HG02885 (cell line): ENCODE measurements around the gene KDM8.
"Not testable (repeated sequence)": the region's sequence is repeated elsewhere in the genome, so short reads cannot be mapped to it uniquely, and the experiment has no call there.

ENCODE experiments used
- ATAC-seq: cut with Tn5 transposase; IDR thresholded peaks from one replicate; pipeline ENCODE4 v1.9.1; 2021; ENCODE audit warnings: mild to moderate bottlenecking; ENCODE audit not compliant: unreplicated experiment, poor library complexity

KDM8 gene

DNA sequence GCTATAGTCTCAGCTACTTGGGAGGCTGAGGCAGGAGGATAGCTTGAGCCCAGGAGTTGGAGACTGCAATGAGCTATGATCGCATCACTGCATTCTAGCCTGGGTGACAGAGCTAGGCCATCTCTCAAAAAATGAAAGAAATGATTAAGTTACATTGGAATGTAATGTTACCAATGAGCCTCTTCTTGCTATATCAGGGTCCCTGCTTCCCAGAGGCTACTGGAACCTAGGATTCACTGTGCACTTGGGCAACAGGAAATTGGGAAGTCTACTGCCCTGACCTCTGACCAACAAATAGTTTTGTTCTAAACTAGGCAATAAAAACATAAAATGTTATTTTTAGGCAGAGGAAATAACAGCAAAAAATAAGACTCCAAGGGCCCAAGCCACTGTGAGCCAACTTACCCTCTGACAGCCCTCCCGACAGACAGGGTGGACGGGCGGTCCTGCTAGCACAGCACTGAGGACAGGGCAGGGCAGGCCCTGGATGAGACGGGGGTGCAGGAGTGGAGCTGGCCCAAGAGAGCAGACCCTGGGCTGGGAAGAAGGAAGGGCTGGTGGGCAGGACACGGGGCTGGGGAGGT lies 37.7 kb downstream of the KDM8 start:
- ATAC-seq: no peak

DNA sequence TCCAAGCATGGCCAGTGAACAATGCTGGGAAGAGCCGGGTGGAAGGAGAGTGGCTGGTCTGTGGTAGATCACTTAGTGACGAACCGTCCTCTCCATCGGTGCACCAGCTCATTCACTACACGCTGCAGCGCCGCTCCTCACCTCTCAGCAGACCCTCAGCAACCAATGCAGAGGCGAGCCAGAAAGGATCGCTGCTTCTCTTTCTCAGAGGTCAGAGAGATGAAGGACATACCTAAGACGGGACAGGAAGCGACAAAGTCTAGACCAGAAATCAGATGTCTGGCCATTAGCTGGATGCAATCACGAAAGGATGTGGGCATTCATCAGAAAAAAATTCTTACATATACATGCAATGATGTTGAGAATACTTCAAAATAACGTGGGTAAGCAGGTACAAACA lies 38.3 kb downstream of the KDM8 start:
- ATAC-seq: no peak

DNA sequence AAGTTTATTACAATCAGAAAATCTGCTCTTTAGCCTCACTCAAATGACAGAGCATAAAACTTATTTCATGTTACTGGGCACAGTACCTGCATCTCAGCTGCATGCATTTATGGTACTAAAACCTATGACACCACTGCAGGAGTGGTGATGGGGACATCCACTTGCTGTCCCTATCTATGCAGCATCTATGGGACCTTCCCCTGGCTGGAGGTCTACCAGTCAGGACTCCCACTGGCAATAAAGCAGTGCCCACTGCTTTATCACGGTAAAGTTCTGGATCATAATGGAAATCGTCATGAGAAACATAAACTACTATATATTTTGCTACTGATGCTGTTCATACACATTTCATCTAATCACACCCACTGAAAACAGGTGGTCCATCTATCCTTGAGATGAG lies 39.1 kb downstream of the KDM8 start:
- no peak for ATAC-seq

GRCh38 chr16:27242868-27243590 lies 39.7 kb downstream of the KDM8 start:
- ATAC-seq: no peak

- ATAC-seq: no peak
Observed at GRCh38 chr16:27243725-27244362, 40.5 kb downstream of the KDM8 start.

DNA sequence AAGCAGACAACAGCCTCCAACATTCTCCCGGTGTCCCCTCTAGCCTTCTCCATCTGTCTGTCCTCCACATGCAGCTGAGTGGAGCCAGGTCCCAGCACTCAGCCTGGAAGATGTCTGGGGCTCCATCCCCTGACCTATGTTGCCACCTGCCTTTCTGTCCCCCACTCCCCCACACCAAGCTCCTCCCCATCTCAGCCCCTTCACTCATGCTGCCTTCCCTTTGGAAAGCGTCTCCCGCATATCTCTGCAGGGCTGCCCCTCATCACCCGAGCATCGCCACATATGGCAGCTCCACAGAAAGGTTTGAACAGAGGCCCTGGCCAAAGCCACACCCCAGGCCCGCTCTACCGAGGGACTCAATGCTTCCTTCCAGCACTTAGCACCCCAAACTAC lies 41.0 kb downstream of the KDM8 start:
- ATAC-seq: no peak

- no peak for ATAC-seq
Observed at GRCh38 chr16:27245276-27246172, 42.2 kb downstream of the KDM8 start.

DNA sequence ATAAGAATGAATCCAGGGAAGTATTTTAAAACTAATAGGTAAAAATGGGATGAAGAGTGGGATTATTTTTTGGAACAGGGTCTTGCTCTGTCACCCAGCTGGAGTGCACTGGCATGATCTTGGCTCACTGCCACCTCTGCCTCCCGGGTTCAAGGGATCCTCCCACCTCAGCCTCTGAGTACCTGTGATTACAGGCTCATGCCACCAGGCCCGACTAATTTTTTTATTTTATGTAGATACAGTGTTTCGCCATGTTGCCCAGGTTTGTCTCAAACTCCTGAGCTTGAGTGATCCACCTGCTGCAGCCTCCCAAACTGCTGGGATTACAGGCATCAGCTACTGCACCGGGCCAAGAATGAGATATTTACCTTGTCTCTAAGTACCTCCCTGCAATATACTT lies 43.1 kb downstream of the KDM8 start:
- no peak for ATAC-seq

DNA sequence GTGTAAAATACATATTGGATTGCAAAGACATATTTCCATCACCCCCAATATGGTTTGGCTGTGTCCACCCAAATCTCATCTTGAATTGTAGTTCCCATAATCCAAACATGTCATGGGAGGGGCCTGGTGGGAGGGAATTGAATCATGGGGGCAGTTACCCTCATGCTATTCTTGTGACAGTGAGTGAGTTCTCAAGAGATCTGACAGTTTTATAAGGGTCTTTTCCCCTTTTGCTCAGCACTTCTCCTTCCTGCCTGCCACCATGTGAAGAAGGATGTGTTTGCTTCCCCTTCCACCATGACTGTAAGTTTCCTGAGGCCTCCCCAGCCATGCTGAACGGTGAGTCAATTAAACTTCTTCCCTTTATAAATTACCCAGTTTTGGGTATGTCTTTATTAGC lies 43.8 kb downstream of the KDM8 start:
- ATAC-seq: not testable (repeated sequence)

- no peak for ATAC-seq
Observed at GRCh38 chr16:27248036-27248435, 44.7 kb downstream of the KDM8 start.

GRCh38 chr16:27248886-27249285 lies 45.6 kb downstream of the KDM8 start:
- ATAC-seq: not testable (repeated sequence)

- no peak for ATAC-seq
Observed at GRCh38 chr16:27251541-27252205, 48.3 kb downstream of the KDM8 start.

GRCh38 chr16:27252206-27252585 lies 48.9 kb downstream of the KDM8 start:
- ATAC-seq: no peak

DNA sequence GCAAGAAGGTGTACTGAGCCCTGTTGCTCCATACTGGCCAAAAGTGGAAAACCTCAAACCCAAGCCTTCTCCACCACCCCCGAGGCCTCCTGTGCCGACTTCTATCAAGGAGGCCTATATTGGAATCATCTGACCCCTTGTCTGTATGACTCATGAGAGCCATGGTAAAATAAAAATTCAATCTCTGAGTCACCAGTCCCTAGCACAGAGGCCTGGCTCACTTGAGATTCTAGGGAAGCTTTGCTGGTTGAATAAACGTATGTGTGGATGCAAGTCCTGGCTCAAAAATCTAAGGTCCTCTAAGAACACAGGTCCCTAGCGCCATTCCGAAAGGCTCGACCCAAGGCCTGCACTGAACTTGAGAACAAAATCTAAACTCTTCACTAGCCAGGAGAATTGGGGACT lies 50.2 kb downstream of the KDM8 start:
- ATAC-seq: no peak

DNA sequence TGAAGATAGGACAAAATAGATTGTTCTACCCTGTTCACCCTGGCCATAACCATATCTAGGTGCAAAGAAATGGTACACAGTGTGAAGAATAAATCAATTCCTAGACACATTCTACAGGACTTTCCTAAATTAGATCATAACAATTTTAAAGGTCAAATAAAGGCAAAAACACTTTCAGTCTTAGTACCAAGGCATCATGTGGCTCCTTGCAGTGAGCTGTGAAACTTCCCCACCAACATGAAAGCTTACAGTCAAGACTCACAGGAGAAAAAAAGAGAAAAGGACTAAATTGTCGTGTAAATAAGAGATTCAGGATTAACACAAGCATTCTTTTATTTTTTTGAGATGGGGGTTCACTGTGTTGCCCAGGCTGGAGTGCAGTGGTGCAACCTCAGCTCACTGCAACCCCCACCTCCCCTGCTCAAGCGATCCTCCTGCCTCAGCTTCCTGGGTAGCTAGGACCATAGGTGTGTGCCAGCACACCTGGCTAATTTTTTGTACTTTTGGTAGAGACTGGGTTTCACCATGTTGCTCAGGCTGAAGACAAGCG lies 51.0 kb downstream of the KDM8 start:
- ATAC-seq: peak; percentile 66

DNA sequence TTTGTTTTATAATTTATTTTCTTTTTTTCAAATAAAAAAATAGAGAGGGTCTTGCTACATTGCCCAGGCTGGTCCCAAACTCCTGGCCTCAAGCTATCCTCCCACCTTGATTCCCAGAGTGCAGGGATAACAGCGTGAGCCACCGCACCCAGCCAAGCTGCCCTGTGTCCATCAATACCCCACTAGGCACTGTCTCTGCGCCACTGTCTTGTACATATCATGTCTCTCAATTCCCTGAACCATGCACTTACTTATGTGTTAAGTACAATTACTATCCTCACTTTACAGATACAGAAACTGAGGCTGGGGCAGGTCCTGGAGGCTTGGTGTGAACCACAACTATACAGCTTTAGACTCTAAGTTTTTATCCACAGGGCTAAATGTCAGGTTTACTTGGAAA lies 53.5 kb downstream of the KDM8 start:
- no peak for ATAC-seq

GRCh38 chr16:27257271-27257670 lies 53.9 kb downstream of the KDM8 start:
- ATAC-seq: no peak

GRCh38 chr16:27258241-27258734 lies 55.0 kb downstream of the KDM8 start:
- no peak for ATAC-seq

DNA sequence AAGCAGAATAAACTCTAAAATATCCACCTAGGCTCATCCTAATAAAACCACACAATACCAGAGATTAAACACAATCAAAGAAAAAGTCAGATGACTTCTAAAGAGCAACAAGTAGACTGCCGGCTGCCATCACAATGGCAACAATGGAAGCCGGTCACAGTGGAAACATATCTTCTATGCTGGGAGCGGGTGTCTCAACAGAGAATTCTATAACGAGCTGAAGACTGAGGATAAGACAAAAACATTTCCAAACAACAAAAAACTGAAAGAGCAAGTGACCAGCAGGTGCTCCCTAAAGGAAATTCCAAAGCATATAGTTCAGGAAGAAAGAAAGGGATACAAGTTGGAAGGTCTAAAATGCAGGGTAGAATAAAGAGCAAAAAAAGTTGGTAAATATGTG lies 56.4 kb downstream of the KDM8 start:
- no peak for ATAC-seq

DNA sequence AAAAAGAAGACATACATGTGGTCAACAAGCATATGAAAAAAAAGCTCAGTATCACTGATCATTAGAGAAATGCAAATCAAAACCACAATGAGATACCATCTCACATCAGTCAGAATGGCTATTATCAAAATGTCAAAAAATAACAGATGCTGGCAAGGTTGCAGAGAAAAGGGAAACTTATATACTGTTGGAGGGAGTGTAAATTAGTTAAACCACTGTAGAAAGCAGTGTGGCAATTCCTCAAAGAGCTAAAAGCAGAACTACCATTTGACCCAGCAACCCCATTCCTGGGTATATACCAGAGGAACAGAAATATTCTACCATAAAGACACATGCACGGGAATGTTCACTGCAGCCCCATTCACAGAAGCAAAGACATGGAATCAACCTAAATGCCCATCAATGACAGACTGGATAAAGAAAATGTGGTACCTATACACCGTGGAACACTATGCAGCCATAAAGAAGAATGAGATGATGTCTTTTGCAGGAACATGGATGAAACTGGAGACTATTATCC lies 59.6 kb downstream of the KDM8 start:
- not testable (repeated sequence) for ATAC-seq
